OCI-LY7 (cell line): Measurements from ENCODE around the gene CRTAP. TPM values are rescaled to one million over a fixed set of nuclear protein-coding genes. Genes with fewer than 3 reads are reported as not detected.

Source experiments
- BruUV-seq: library from RNA; stranded (reverse); fragments of 400-500 nt; replicated peaks from 2 replicates; lab custom pipeline; 2021; lab: Mats Ljungman, UMichigan
- CTCF ChIA-PET: fragments of 300-600 bp; sonication (Branson Sonifier 250); formaldehyde crosslinking; loops from one replicate; lab custom pipeline; 2022; ENCODE audit warnings: antibody characterized with exemption; ENCODE audit not compliant: unreplicated experiment; lab: Charles Lee
- POLR2A ChIA-PET: fragments of 300-600 bp; sonication (Branson Sonifier 250); formaldehyde crosslinking; loops from one replicate; lab custom pipeline; 2022; ENCODE audit warnings: antibody characterized with exemption; lab: Charles Lee
- DNase-seq: peaks from one replicate; pipeline ENCODE4 v3.0.0-alpha.2; 2015; ENCODE audit warnings: low spot score
- H2AFZ ChIP-seq: fragments of 200-600 bp; sonication (generic), shearing (Covaris generic); 2 replicates; pipeline ENCODE4 v1.6.1; 2014; ENCODE audit warnings: mild to moderate bottlenecking, antibody characterized with exemption, low read length, moderate library complexity
- H3K27ac ChIP-seq: fragments of 200-600 bp; sonication (generic); 2 replicates; pipeline ENCODE4 v1.5.1; 2014; ENCODE audit warnings: mixed run types, low read depth, mild to moderate bottlenecking, moderate library complexity, low read length, inconsistent platforms; ENCODE audit not compliant: poor library complexity, severe bottlenecking
- H3K36me3 ChIP-seq: fragments of 200-600 bp; sonication (generic); 2 replicates; pipeline ENCODE4 v1.6.1; 2014; ENCODE audit warnings: mild to moderate bottlenecking, antibody characterized with exemption, low read length, moderate library complexity, mixed read lengths; ENCODE audit not compliant: insufficient read depth
- H3K4me1 ChIP-seq: fragments of 200-600 bp; sonication (generic); 2 replicates; pipeline ENCODE4 v1.5.1; 2014; ENCODE audit warnings: mild to moderate bottlenecking, low read length; ENCODE audit not compliant: insufficient read depth, poor library complexity, severe bottlenecking
- H3K4me2 ChIP-seq: fragments of 200-600 bp; sonication (generic); 2 replicates; pipeline ENCODE4 v1.6.1; 2014; ENCODE audit warnings: mild to moderate bottlenecking, low read length
- H3K4me3 ChIP-seq: fragments of 200-600 bp; sonication (generic); 2 replicates; pipeline ENCODE4 v1.5.1; 2014; ENCODE audit warnings: mild to moderate bottlenecking, low read depth, low read length; ENCODE audit not compliant: poor library complexity, severe bottlenecking
- H3K79me2 ChIP-seq: fragments of 200-600 bp; sonication (generic); 2 replicates; pipeline ENCODE4 v1.6.1; 2016; ENCODE audit warnings: low read depth, mild to moderate bottlenecking, low read length, moderate library complexity, mixed read lengths; ENCODE audit not compliant: insufficient read depth
- H3K9me2 ChIP-seq: fragments of 200-600 bp; sonication (generic); 2 replicates; pipeline ENCODE4 v1.6.1; 2016; ENCODE audit warnings: mild to moderate bottlenecking, low read length, mixed read lengths; ENCODE audit not compliant: insufficient read depth
- H3K9me3 ChIP-seq: fragments of 200-600 bp; sonication (generic); 2 replicates; pipeline ENCODE4 v1.6.1; 2014; ENCODE audit warnings: mild to moderate bottlenecking, mixed run types, low read length, mixed read lengths
- H4K20me1 ChIP-seq: fragments of 200-600 bp; sonication (generic); 2 replicates; pipeline ENCODE4 v1.6.1; 2014; ENCODE audit warnings: mild to moderate bottlenecking, antibody characterized with exemption, low read length, moderate library complexity, mixed read lengths; ENCODE audit not compliant: insufficient read depth
- EZH2phosphoT487 ChIP-seq: fragments of 200-600 bp; sonication (generic); IDR thresholded peaks from 2 replicates; pipeline ENCODE4 v1.6.1; 2018; ENCODE audit warnings: low read depth, borderline replicate concordance, mild to moderate bottlenecking, mixed run types, antibody characterized with exemption, low read length, moderate library complexity, mixed read lengths
- intact Hi-C: fragments of 100-400 bp; cut with micrococcal nuclease; formaldehyde crosslinking; loops from one replicate; pipeline ENCODE4 v1.10.0; 2022; ENCODE audit not compliant: unreplicated experiment
- total RNA-seq, 2 experiments: library from RNA; depleted of rRNA in 1 of 2; stranded (reverse); fragments of >200 nt in 1 of 2; shearing (Covaris generic) in 1 of 2; gene quantifications; 2 replicates each; pipeline ENCODE4 v1.2.3, GENCODE V29; 2014 to 2022
- TF ChIP-seq, protein P1 (sequence below): fragments of 200-600 bp; sonication (generic); conservative IDR thresholded peaks from 2 replicates; pipeline ENCODE4 v1.5.1; 2014; ENCODE audit warnings: mild to moderate bottlenecking, antibody characterized with exemption, low read length, moderate library complexity, mixed read lengths

Gene CRTAP
- total RNA-seq, 2 experiments from 2014 or later, result 19.2 to 53.7 TPM

DNA sequence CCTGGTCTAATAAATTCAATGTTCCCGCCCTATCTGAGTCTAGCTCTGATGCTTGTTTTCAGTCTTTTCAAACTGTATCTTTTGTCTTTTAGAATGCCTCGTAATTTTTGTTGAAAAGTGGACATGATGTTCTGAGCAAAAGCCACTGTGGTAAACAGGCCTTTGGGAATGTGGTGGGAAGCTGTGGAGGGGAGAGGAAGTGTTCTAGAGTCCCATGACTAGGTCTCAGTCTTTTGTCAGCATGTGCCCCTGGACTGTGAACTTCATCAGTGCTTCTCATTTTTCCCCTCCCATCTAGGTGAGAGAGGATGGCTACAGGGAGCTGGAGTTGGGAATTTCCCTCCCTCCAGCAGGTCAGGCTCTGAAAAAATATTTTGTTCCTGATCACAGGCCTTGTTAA lies 71.0 kb downstream of the CRTAP start:
- H3K27ac ChIP-seq, result no peak overlapping the region
- H4K20me1 ChIP-seq, result no peaks in the 10 kb centered on the region
- intact Hi-C loops, result no loop called here
- H3K9me2 ChIP-seq, result no peaks in the 10 kb centered on the region
- H3K4me2 ChIP-seq, result no peak overlapping the region
- no peak overlapping the region for H2AFZ ChIP-seq
- H3K9me3 ChIP-seq, result no peaks in the 10 kb centered on the region
- no peak for DNase-seq
- ChIA-PET POLR2A (interaction anchor here (0.6 to 1.3 kb wide), 3 partner anchors 10 to 124 kb away, joined by 3 read pairs; no protein-coding TSS in a partner anchor), CTCF (no interaction called here)
- no peak overlapping the region for H3K4me3 ChIP-seq
- no TSS peak for BruUV-seq
- TF ChIP-seq, protein P1, sequence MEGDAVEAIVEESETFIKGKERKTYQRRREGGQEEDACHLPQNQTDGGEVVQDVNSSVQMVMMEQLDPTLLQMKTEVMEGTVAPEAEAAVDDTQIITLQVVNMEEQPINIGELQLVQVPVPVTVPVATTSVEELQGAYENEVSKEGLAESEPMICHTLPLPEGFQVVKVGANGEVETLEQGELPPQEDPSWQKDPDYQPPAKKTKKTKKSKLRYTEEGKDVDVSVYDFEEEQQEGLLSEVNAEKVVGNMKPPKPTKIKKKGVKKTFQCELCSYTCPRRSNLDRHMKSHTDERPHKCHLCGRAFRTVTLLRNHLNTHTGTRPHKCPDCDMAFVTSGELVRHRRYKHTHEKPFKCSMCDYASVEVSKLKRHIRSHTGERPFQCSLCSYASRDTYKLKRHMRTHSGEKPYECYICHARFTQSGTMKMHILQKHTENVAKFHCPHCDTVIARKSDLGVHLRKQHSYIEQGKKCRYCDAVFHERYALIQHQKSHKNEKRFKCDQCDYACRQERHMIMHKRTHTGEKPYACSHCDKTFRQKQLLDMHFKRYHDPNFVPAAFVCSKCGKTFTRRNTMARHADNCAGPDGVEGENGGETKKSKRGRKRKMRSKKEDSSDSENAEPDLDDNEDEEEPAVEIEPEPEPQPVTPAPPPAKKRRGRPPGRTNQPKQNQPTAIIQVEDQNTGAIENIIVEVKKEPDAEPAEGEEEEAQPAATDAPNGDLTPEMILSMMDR, result no peak
- TF ChIP-seq EZH2phosphoT487, result no peak
- H3K4me1 ChIP-seq, result no peaks in the 10 kb centered on the region
- H3K79me2 ChIP-seq, result no peaks in the 10 kb centered on the region
- no peaks in the 10 kb centered on the region for H3K36me3 ChIP-seq

GRCh38 chr3:33186524-33187367 lies 72.9 kb downstream of the CRTAP start:
- DNase-seq, result no peak
- CTCF ChIA-PET, result no interaction called here
- no peaks in the 10 kb centered on the region for H3K4me1 ChIP-seq
- BruUV-seq, result no TSS peak
- POLR2A ChIA-PET, result interaction anchor here (1.0 kb wide), 1 partner anchor 19 kb away, joined by 3 read pairs; no protein-coding TSS in a partner anchor
- no peaks in the 10 kb centered on the region for H4K20me1 ChIP-seq
- TF ChIP-seq, protein P1, result no peak
- no peak for TF ChIP-seq EZH2phosphoT487
- H3K79me2 ChIP-seq, result no peaks in the 10 kb centered on the region
- H3K4me3 ChIP-seq, result no peak overlapping the region
- no peak overlapping the region for H3K27ac ChIP-seq
- H2AFZ ChIP-seq, result no peak overlapping the region
- intact Hi-C loops, result no loop called here
- no peaks in the 10 kb centered on the region for H3K36me3 ChIP-seq
- H3K9me3 ChIP-seq, result no peaks in the 10 kb centered on the region
- H3K9me2 ChIP-seq, result no peaks in the 10 kb centered on the region
- H3K4me2 ChIP-seq, result no peak overlapping the region

- no TSS peak for BruUV-seq
- intact Hi-C loops, result no loop called here
- H3K36me3 ChIP-seq, result no peaks in the 10 kb centered on the region
- no peak overlapping the region for H3K4me3 ChIP-seq
- TF ChIP-seq, protein P1, result no peak
- no peak for TF ChIP-seq EZH2phosphoT487
- no peaks in the 10 kb centered on the region for H3K79me2 ChIP-seq
- no peak for DNase-seq
- H4K20me1 ChIP-seq, result no peaks in the 10 kb centered on the region
- H3K4me1 ChIP-seq, result no peaks in the 10 kb centered on the region
- H3K9me3 ChIP-seq, result no peaks in the 10 kb centered on the region
- H3K4me2 ChIP-seq, result no peak overlapping the region
- no peak overlapping the region for H3K27ac ChIP-seq
- no peaks in the 10 kb centered on the region for H3K9me2 ChIP-seq
- H2AFZ ChIP-seq, result no peak overlapping the region
- POLR2A ChIA-PET, result interaction anchor here (1.0 kb wide), 1 partner anchor 20 kb away, joined by 3 read pairs; no protein-coding TSS in a partner anchor
- CTCF ChIA-PET, result no interaction called here
These were observed 73.5 kb downstream of the CRTAP start for GRCh38 chr3:33187368-33187634.
